Right hindlimb (tissue), 1 donor: ENCODE data around the gene STK33.

Source experiments
- DNase-seq: peaks from one replicate; pipeline ENCODE4 v3.0.0-alpha.2; 2018

The STK33 gene

GRCh38 chr11:8372641-8373381 is 221.2 kb downstream of the STK33 start:
- peak; percentile 8 for DNase-seq

GRCh38 chr11:8371516-8371884 is 222.5 kb downstream of the STK33 start:
- no peak for DNase-seq

GRCh38 chr11:8370812-8371515 is 223.1 kb downstream of the STK33 start:
- no peak for DNase-seq

- DNase-seq: no peak
Observed at GRCh38 chr11:8369592-8370205, 224.3 kb downstream of the STK33 start.

GRCh38 chr11:8368772-8369171 is 225.3 kb downstream of the STK33 start:
- DNase-seq: no peak

GRCh38 chr11:8368194-8368593 is 225.8 kb downstream of the STK33 start:
- DNase-seq: no peak

- no peak for DNase-seq
Observed at GRCh38 chr11:8366316-8366715, 227.7 kb downstream of the STK33 start.

- no peak for DNase-seq
Observed at GRCh38 chr11:8365216-8365941, 228.6 kb downstream of the STK33 start.

GRCh38 chr11:8363921-8364320 is 230.1 kb downstream of the STK33 start:
- no peak for DNase-seq

- DNase-seq: no peak
Observed at GRCh38 chr11:8362899-8363298, 231.1 kb downstream of the STK33 start.

- no peak for DNase-seq
Observed at GRCh38 chr11:8362491-8362890, 231.5 kb downstream of the STK33 start.

- no peak for DNase-seq
Observed at GRCh38 chr11:8361664-8362210, 232.3 kb downstream of the STK33 start.

GRCh38 chr11:8361206-8361605 is 232.8 kb downstream of the STK33 start:
- DNase-seq: no peak

GRCh38 chr11:8360086-8360828 is 233.8 kb downstream of the STK33 start:
- DNase-seq: no peak

- no peak for DNase-seq
Observed at GRCh38 chr11:8359521-8359920, 234.5 kb downstream of the STK33 start.

GRCh38 chr11:8357891-8358566 is 236.0 kb downstream of the STK33 start:
- no peak for DNase-seq

- DNase-seq: no peak
Observed at GRCh38 chr11:8357505-8357888, 236.5 kb downstream of the STK33 start.

- DNase-seq: peak; percentile 59
Observed at GRCh38 chr11:8356721-8357504, 237.1 kb downstream of the STK33 start.

- no peak for DNase-seq
Observed at GRCh38 chr11:8356216-8356615, 237.8 kb downstream of the STK33 start.

GRCh38 chr11:8355416-8355742 is 238.6 kb downstream of the STK33 start:
- DNase-seq: no peak
